RWPE2 (cell line): ENCODE data around the gene AARSD1.

Source experiments
- ATAC-seq: fragments of 200-7000 bp; cut with Tn5 transposase; 3 replicates; pipeline ENCODE4 v1.9.1; 2021; ENCODE audit warnings: low read depth
- DNase-seq: peaks from one replicate; pipeline ENCODE4 v3.0.0-alpha.2; 2020; ENCODE audit warnings: low spot score
- H3K27ac ChIP-seq: fragments of 450-650 bp; 2 replicates; pipeline ENCODE4 v1.5.1; 2017; ENCODE audit warnings: mild to moderate bottlenecking; ENCODE audit not compliant: poor library complexity, severe bottlenecking
- H3K27me3 ChIP-seq: fragments of 250-450 bp; sonication (Bioruptor Pico); 2 replicates; pipeline ENCODE4 v1.5.1; 2021; ENCODE audit warnings: mild to moderate bottlenecking, moderate library complexity; ENCODE audit not compliant: insufficient read depth, poor library complexity, severe bottlenecking
- H3K36me3 ChIP-seq: fragments of 250-450 bp; sonication (Bioruptor Pico); 2 replicates; pipeline ENCODE4 v1.5.1; 2020; ENCODE audit warnings: low read depth, mild to moderate bottlenecking, moderate library complexity
- H3K4me1 ChIP-seq: fragments of 250-450 bp; sonication (Bioruptor Pico); 2 replicates; pipeline ENCODE4 v1.5.1; 2021; ENCODE audit warnings: mild to moderate bottlenecking, moderate library complexity; ENCODE audit not compliant: insufficient read depth, poor library complexity, severe bottlenecking
- H3K4me3 ChIP-seq: fragments of 250-450 bp; sonication (Bioruptor Pico); 2 replicates; pipeline ENCODE4 v1.5.1; 2021; ENCODE audit warnings: mild to moderate bottlenecking, moderate library complexity; ENCODE audit not compliant: severe bottlenecking
- H3K9me3 ChIP-seq: fragments of 250-450 bp; sonication (Bioruptor Pico); 2 replicates; pipeline ENCODE4 v1.5.1; 2021; ENCODE audit warnings: mild to moderate bottlenecking, moderate library complexity; ENCODE audit not compliant: severe bottlenecking
- CTCF ChIP-seq: fragments of 450-650 bp; IDR thresholded peaks from one replicate; pipeline ENCODE4 v1.5.1; 2017; ENCODE audit warnings: mild to moderate bottlenecking, moderate library complexity; ENCODE audit not compliant: poor library complexity, severe bottlenecking

AARSD1 gene

GRCh38 chr17:42946812-42947211, 17.4 kb downstream of the AARSD1 start:
- Histone ChIP-seq H3K27me3 (no peaks in the 10 kb centered on the region), H3K4me1 (no peaks in the 10 kb centered on the region), H3K27ac (no peak overlapping the region), H3K9me3 (no peaks in the 10 kb centered on the region), H3K4me3 (no peak overlapping the region), H3K36me3 (peaks cover 17% of the 10 kb centered on the region)
- DNase-seq = no peak
- TF ChIP-seq CTCF = no peak
- ATAC-seq = no peak

GRCh38 chr17:42944211-42944610, 20.0 kb downstream of the AARSD1 start:
- DNase-seq = no peak
- no peak for TF ChIP-seq CTCF
- Histone ChIP-seq H3K4me1 (no peaks in the 10 kb centered on the region), H3K9me3 (no peaks in the 10 kb centered on the region), H3K4me3 (no peak overlapping the region), H3K27me3 (no peaks in the 10 kb centered on the region), H3K27ac (no peak overlapping the region), H3K36me3 (peaks cover 4% of the 10 kb centered on the region; the same call in 1 of the 2 replicates)
- ATAC-seq = no peak

GRCh38 chr17:42937712-42938596, 26.3 kb downstream of the AARSD1 start:
- H3K4me3 ChIP-seq = no peak overlapping the region
- H3K9me3 ChIP-seq = no peaks in the 10 kb centered on the region
- no peak overlapping the region for H3K27ac ChIP-seq
- H3K27me3 ChIP-seq = no peaks in the 10 kb centered on the region
- no peaks in the 10 kb centered on the region for H3K36me3 ChIP-seq
- TF ChIP-seq CTCF = peak; percentile 82
- DNase-seq (no peak), ATAC-seq (peak; percentile 70; the same call in 1 of the 3 replicates)
- H3K4me1 ChIP-seq = no peaks in the 10 kb centered on the region

GRCh38 chr17:42929497-42929844, 34.8 kb downstream of the AARSD1 start:
- H3K27ac ChIP-seq = no peak overlapping the region
- ATAC-seq (no peak), DNase-seq (no peak)
- no peak overlapping the region for H3K4me3 ChIP-seq
- no peaks in the 10 kb centered on the region for H3K9me3 ChIP-seq
- TF ChIP-seq CTCF = peak; percentile 14
- no peaks in the 10 kb centered on the region for H3K4me1 ChIP-seq
- H3K27me3 ChIP-seq = no peaks in the 10 kb centered on the region
- no peaks in the 10 kb centered on the region for H3K36me3 ChIP-seq
